ENCODE measurements around the gene C9orf72. TPM values are rescaled to one million over a fixed set of nuclear protein-coding genes. Genes with fewer than 3 reads are reported as not detected.

C9orf72 gene
- polyA plus RNA-seq, 1 donor (not counting 4 experiments of a cell fraction or from before 2014, with no cell fraction given) = 7.7 TPM

- no peak for FAIRE-seq
- Histone ChIP-seq H3K4me2 (ENCODE audit: control insufficient read depth, extremely low read depth, insufficient read depth, low read depth, low read length) (no peak overlapping the region), H3K4me3 (ENCODE audit: control insufficient read depth in 2 of 3, extremely low read depth in 1 of 3, insufficient read depth in 2 of 3, low read depth in 1 of 3, low read length in 3 of 3) (no peak overlapping the region), H3K36me3 (ENCODE audit: control insufficient read depth in 2 of 2, extremely low read depth in 1 of 2, insufficient read depth in 2 of 2, low read length in 2 of 2) (no peaks in the 10 kb centered on the region), H3K9me1 (ENCODE audit: control insufficient read depth, extremely low read depth, insufficient read depth, low read length) (no peaks in the 10 kb centered on the region), H3K9me3 (ENCODE audit: control insufficient read depth, low read depth, low read length) (no peaks in the 10 kb centered on the region), H3K27me3 (ENCODE audit: control insufficient read depth, extremely low read depth, insufficient read depth, low read length) (no peaks in the 10 kb centered on the region), H3K4me1 (ENCODE audit: control insufficient read depth, extremely low read depth, insufficient read depth, low read length) (no peaks in the 10 kb centered on the region), H3K9ac (ENCODE audit: control insufficient read depth, extremely low read depth, insufficient read depth, low read length) (no peak overlapping the region), H3K27ac (ENCODE audit: control insufficient read depth, insufficient read depth, low read length) (no peak overlapping the region), H3K79me2 (ENCODE audit: control insufficient read depth, insufficient read depth, low read length) (no peaks in the 10 kb centered on the region), H4K20me1 (ENCODE audit: control insufficient read depth, extremely low read depth, insufficient read depth, low read length) (no peaks in the 10 kb centered on the region), H2AFZ (ENCODE audit: control insufficient read depth, low read length) (no peak overlapping the region)
- DNase-seq (ENCODE audit: low read depth, low spot score) = no peak
- dilution Hi-C loops (cut with MboI; ENCODE audit: extremely low pct_ligation_motif_present, low sequenced_read_pairs) = no loop called here
- TF ChIP-seq CTCF (optimal IDR thresholded peaks at IDR 0.05 in 1 of 3, IDR thresholded peaks at IDR 0.05 in 1 of 3, conservative IDR thresholded peaks at IDR 0.05 in 1 of 3; ENCODE audit: extremely low read depth in 1 of 3, insufficient read depth in 2 of 3, low read length in 3 of 3) (no peak), EZH2 (IDR thresholded peaks at IDR 0.05; ENCODE audit: low read length) (no peak)
Observed at GRCh38 chr9:27591093-27591492, 17.8 kb upstream of the C9orf72 start.

GRCh38 chr9:27590651-27591050 is 17.4 kb upstream of the C9orf72 start:
- no peak for DNase-seq (ENCODE audit: low read depth, low spot score)
- Histone ChIP-seq H3K4me2 (ENCODE audit: control insufficient read depth, extremely low read depth, insufficient read depth, low read depth, low read length) (no peak overlapping the region), H3K9me1 (ENCODE audit: control insufficient read depth, extremely low read depth, insufficient read depth, low read length) (no peaks in the 10 kb centered on the region), H4K20me1 (ENCODE audit: control insufficient read depth, extremely low read depth, insufficient read depth, low read length) (no peaks in the 10 kb centered on the region), H3K4me1 (ENCODE audit: control insufficient read depth, extremely low read depth, insufficient read depth, low read length) (no peaks in the 10 kb centered on the region), H3K4me3 (ENCODE audit: control insufficient read depth in 2 of 3, extremely low read depth in 1 of 3, insufficient read depth in 2 of 3, low read depth in 1 of 3, low read length in 3 of 3) (no peak overlapping the region), H3K9me3 (ENCODE audit: control insufficient read depth, low read depth, low read length) (no peaks in the 10 kb centered on the region), H3K27ac (ENCODE audit: control insufficient read depth, insufficient read depth, low read length) (no peak overlapping the region), H3K9ac (ENCODE audit: control insufficient read depth, extremely low read depth, insufficient read depth, low read length) (no peak overlapping the region), H3K27me3 (ENCODE audit: control insufficient read depth, extremely low read depth, insufficient read depth, low read length) (no peaks in the 10 kb centered on the region), H3K79me2 (ENCODE audit: control insufficient read depth, insufficient read depth, low read length) (no peaks in the 10 kb centered on the region), H3K36me3 (ENCODE audit: control insufficient read depth in 2 of 2, extremely low read depth in 1 of 2, insufficient read depth in 2 of 2, low read length in 2 of 2) (no peaks in the 10 kb centered on the region), H2AFZ (ENCODE audit: control insufficient read depth, low read length) (no peak overlapping the region)
- no peak for TF ChIP-seq CTCF (optimal IDR thresholded peaks at IDR 0.05 in 1 of 3, IDR thresholded peaks at IDR 0.05 in 1 of 3, conservative IDR thresholded peaks at IDR 0.05 in 1 of 3; ENCODE audit: extremely low read depth in 1 of 3, insufficient read depth in 2 of 3, low read length in 3 of 3)
- no peak for TF ChIP-seq EZH2 (IDR thresholded peaks at IDR 0.05; ENCODE audit: low read length)
- FAIRE-seq = no peak
- dilution Hi-C loops (cut with MboI; ENCODE audit: extremely low pct_ligation_motif_present, low sequenced_read_pairs) = no loop called here
